Kidney epithelial cell (primary cell): ENCODE data around the gene C2CD4C. TPM values are rescaled to one million over a fixed set of nuclear protein-coding genes. Genes with fewer than 3 reads are reported as not detected.
"Not testable (repeated sequence)": the region's sequence is repeated elsewhere in the genome, so short reads cannot be mapped to it uniquely, and the experiment has no call there.

Experiments used
- DNase-seq: peaks from one replicate; pipeline ENCODE4 v3.0.0-alpha.2; 2010; ENCODE audit warnings: low read depth
- H3K27me3 ChIP-seq: 2 replicates; pipeline ENCODE4 v1.6.0; 2011; ENCODE audit warnings: low read length; ENCODE audit not compliant: control insufficient read depth, insufficient read depth
- H3K36me3 ChIP-seq: 2 replicates; pipeline ENCODE4 v1.5.1; 2011; ENCODE audit warnings: low read length; ENCODE audit not compliant: control insufficient read depth, insufficient read depth
- H3K4me3 ChIP-seq: 2 replicates; pipeline ENCODE4 v1.5.1; 2011; ENCODE audit warnings: low read depth, mild to moderate bottlenecking, control low read depth, low read length
- CTCF ChIP-seq: IDR thresholded peaks from 2 replicates; pipeline ENCODE4 v1.5.1; 2011; ENCODE audit warnings: mild to moderate bottlenecking, moderate library complexity, low read length, control low read depth, inconsistent platforms; ENCODE audit not compliant: insufficient read depth, poor library complexity, severe bottlenecking
- total RNA-seq: library from RNA; depleted of rRNA; stranded (reverse); fragments of >200 nt; gene quantifications from 2 replicates; pipeline ENCODE4 v1.2.3, GENCODE V29; 2015

Gene C2CD4C
- total RNA-seq, 1 donor from 2014 or later, result not detected

GRCh38 chr19:388691-389090 lies 20.3 kb downstream of the C2CD4C start:
- DNase-seq, result no peak
- H3K27me3 ChIP-seq, result peaks cover 18% of the 10 kb centered on the region
- H3K4me3 ChIP-seq, result no peak overlapping the region
- no peaks in the 10 kb centered on the region for H3K36me3 ChIP-seq
- no peak for TF ChIP-seq CTCF

- no peak overlapping the region for H3K4me3 ChIP-seq
- H3K27me3 ChIP-seq, result peaks cover 18% of the 10 kb centered on the region
- no peak for TF ChIP-seq CTCF
- no peak for DNase-seq
- no peaks in the 10 kb centered on the region for H3K36me3 ChIP-seq
Observed at GRCh38 chr19:387777-388176, 21.2 kb downstream of the C2CD4C start.

GRCh38 chr19:386632-387301 lies 22.2 kb downstream of the C2CD4C start:
- not testable (repeated sequence) for DNase-seq, H3K4me3 ChIP-seq, H3K36me3 ChIP-seq
- peaks cover 18% of the 10 kb centered on the region for H3K27me3 ChIP-seq

- not testable (repeated sequence) for H3K4me3 ChIP-seq, H3K36me3 ChIP-seq, DNase-seq
- peaks cover 18% of the 10 kb centered on the region for H3K27me3 ChIP-seq
Observed at GRCh38 chr19:386189-386588, 22.8 kb downstream of the C2CD4C start.

- no peak for DNase-seq
- Histone ChIP-seq H3K4me3 (no peak overlapping the region), H3K27me3 (peaks cover 16% of the 10 kb centered on the region), H3K36me3 (no peaks in the 10 kb centered on the region)
- no peak for TF ChIP-seq CTCF
Observed at GRCh38 chr19:384799-385169, 24.2 kb downstream of the C2CD4C start.

GRCh38 chr19:383922-384798 lies 24.8 kb downstream of the C2CD4C start:
- H3K27me3 ChIP-seq, result peaks cover 13% of the 10 kb centered on the region
- H3K4me3 ChIP-seq, result no peak overlapping the region
- no peaks in the 10 kb centered on the region for H3K36me3 ChIP-seq
- TF ChIP-seq CTCF, result peak; percentile 39
- no peak for DNase-seq
